GM10847 (cell line): ENCODE measurements around the gene GNG7.

Experiments
- POLR2A ChIP-seq: IDR thresholded peaks from 2 replicates; pipeline ENCODE4 v1.6.1; 2011; ENCODE audit not compliant: insufficient read length; ENCODE audit errors: extremely low read depth

The GNG7 gene

DNA sequence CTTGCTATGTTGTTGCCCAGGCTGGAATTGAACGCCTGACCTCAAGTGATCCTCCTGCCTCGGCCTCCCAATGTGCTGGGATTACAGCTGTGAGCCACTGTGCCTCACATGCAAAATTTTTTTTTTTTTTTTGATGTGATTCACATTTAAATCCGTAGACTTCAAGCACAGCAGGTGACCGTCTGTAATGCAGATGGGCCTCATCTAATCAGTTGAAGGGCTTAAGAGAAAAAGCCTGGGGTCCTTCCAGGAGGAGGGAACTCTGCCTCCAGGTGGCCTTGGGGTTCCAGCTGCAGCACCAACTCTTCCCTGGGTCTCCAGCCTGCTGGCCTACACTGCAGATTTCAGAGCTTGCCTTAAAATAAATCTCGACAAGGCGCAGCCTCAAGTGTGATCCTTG is 183.0 kb downstream of the GNG7 start:
- TF ChIP-seq POLR2A: no peak

- TF ChIP-seq POLR2A: no peak
Measured at GRCh38 chr19:2517881-2518601, 184.5 kb downstream of the GNG7 start.

GRCh38 chr19:2516727-2517126 is 185.8 kb downstream of the GNG7 start:
- no peak for TF ChIP-seq POLR2A

GRCh38 chr19:2514981-2515518 is 187.4 kb downstream of the GNG7 start:
- TF ChIP-seq POLR2A: no peak

DNA sequence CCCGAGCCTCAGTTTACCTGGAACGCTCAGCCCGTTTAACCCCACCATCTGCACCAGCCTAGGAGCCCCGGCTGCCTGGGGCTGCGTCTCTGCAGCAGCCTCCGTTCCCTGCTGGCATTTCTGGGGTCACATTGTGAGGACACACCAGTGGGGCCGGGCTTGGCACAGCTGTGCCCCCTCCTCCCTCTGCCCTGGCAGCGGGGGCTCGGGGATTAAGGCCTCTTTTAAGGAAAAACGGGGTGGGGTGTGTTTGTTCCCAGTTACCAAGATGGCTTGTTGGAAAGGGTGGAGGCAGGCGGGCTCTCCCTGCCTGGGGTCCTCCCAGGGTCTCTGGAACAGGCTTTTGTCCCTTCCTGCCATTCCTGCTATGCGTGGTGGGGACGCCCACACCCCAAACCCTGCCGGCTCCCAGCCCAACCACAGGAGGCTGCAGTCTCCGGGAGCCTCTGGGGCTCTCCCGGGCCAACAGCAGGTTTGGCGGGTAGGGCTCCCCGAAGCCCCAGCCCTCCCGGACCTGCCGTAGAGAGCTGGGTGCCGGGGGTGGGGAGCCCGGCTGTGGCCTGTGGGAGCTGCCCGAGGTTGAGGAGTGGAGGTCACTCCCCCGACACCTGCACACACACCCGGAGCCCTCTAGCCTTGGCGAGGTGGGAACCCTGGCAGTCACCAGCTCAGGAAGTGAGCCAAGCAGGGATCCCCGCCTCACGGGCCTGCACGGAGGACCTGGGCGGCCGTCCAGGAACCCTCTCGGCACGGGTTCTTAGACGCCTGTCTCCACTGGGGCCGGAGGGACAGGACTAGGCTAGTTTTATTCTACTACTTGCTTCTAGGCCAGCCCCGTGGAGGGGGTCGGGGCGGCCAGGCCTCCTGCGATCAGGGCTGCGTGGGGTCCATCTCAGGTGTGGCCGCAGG is 189.7 kb downstream of the GNG7 start:
- TF ChIP-seq POLR2A: no peak

- TF ChIP-seq POLR2A: no peak
Measured at GRCh38 chr19:2511991-2512390, 190.5 kb downstream of the GNG7 start.

DNA sequence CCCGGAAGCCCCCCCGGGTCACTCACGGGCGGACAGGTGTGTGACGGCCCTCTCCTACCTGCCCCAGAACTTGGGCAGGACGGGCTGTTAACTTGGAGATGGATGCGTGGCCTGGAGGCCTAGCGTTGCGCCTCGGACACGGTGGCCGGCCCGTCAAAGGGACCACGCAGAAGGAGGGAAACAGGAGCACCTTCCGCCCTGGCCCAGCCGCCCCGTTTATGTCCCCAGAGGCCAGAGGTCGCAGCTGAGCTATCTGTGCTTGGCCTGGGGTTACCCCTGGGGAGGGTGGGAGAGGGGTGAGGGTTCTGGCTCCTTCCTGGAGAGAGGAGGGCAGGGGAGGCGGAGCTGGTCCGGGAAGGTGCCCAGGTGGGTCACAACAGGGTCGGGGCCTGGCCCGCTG is 190.9 kb downstream of the GNG7 start:
- TF ChIP-seq POLR2A: no peak

DNA sequence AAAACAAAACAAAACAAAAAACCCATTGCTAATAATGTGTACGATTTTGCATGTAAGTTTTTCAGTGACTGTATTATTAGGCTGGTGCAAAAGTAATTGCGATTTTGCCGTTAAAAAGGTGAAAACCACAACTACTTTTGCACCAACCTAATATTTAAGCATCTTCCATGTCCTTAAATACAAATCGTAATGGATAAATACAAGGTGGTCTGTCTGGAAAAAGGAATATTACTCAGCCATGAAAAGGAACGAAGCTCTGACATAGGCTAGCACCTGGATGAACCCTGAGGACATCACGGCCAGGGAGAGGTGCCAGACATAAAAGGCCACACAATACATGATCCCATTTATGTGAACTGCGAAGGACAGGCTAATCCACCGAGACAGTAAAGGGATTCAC is 193.4 kb downstream of the GNG7 start:
- TF ChIP-seq POLR2A: no peak

DNA sequence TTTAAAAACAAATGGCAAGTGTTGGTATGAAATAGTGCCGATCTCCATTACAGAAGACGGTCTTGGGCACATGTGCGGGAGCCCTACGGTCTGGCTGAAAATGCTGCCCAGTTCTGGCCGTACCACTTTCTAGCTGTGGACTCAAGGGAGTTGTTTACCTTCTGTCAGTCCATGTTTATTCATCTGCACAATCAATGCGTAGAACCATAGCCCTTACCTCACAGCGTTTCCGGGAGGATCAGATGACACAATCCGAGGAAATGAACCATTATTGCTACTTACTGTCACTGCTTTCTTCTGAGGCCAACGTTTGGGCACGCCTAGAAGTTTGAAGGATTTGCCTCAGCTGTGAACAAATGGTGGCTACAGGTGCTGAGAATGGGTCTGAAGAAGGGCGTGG is 195.4 kb downstream of the GNG7 start:
- TF ChIP-seq POLR2A: no peak

- TF ChIP-seq POLR2A: no peak
Measured at GRCh38 chr19:2503521-2504109, 198.9 kb downstream of the GNG7 start.

GRCh38 chr19:2500841-2501261 is 201.6 kb downstream of the GNG7 start:
- no peak for TF ChIP-seq POLR2A

GRCh38 chr19:2500156-2500555 is 202.3 kb downstream of the GNG7 start:
- no peak for TF ChIP-seq POLR2A

DNA sequence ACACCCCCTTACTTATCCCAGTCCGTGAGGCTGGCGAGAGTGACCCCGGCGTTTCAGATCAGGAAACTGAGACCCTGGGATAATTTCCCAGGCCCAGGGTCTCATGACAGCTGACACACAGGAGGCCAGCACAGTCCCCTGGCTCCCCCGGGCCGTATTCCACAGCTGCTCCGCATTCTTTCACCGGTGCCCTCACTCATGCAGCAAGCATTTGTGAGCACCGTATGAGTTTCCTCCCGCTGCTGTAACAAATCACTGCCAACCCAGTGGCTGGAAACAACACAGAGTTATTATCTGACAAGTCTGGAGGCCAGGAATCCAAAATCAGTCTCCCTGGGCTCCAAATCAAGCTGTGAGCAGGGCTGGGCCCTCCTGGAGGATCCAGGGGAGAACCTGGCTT is 205.3 kb downstream of the GNG7 start:
- TF ChIP-seq POLR2A: no peak

GRCh38 chr19:2495651-2496316 is 206.7 kb downstream of the GNG7 start:
- no peak for TF ChIP-seq POLR2A

GRCh38 chr19:2495130-2495641 is 207.3 kb downstream of the GNG7 start:
- TF ChIP-seq POLR2A: no peak
